ENCODE measurements around the gene GRIK1.
A peak's percentile ranks its signal among the peaks of the same experiment; 100 is the strongest.

Gene GRIK1

GRCh38 chr21:29832217-29832616 lies 107.6 kb downstream of the GRIK1 start:
- no CpG with 5 or more reads among the region's 2 CpGs for WGBS (ENCODE audit: extremely low coverage, insufficient coverage, insufficient read length)
- DNase-seq = no peak
- no peak overlapping the region for H4K8ac ChIP-seq (ENCODE audit: low read depth, low read length)
- H3K27ac ChIP-seq (ENCODE audit: low read depth, low read length) = no peak overlapping the region
- H4K12ac ChIP-seq (ENCODE audit: low read depth, low read length) = no peak overlapping the region
- H3K9ac ChIP-seq (ENCODE audit: low read length) = no peak overlapping the region
- H3K79me1 ChIP-seq (ENCODE audit: low read length) = no peaks in the 10 kb centered on the region
- H2BK12ac ChIP-seq (ENCODE audit: low read length) = no peak overlapping the region
- no peak overlapping the region for H3K18ac ChIP-seq (ENCODE audit: low read length)
- no peak overlapping the region for H3K4me2 ChIP-seq (ENCODE audit: low read length)
- H2AK5ac ChIP-seq (ENCODE audit: low read length) = no peak overlapping the region
- no peaks in the 10 kb centered on the region for H3K27me3 ChIP-seq (ENCODE audit: insufficient read depth, low read length)
- H3K79me2 ChIP-seq (ENCODE audit: control insufficient read depth, insufficient read depth, low read length, poor library complexity) = no peaks in the 10 kb centered on the region
- H3K4me1 ChIP-seq (ENCODE audit: control insufficient read depth in 1 of 2, insufficient read depth in 2 of 2, low read length in 2 of 2) = no peaks in the 10 kb centered on the region
- peaks cover 6% of the 10 kb centered on the region for H3K9me3 ChIP-seq (ENCODE audit: insufficient read depth, low read depth, low read length)
- H3K36me3 ChIP-seq (ENCODE audit: control insufficient read depth in 1 of 2, insufficient read depth in 2 of 2, low read length in 2 of 2) = no peaks in the 10 kb centered on the region
- H4K91ac ChIP-seq (ENCODE audit: low read depth, low read length) = no peak overlapping the region
- no peak overlapping the region for H2AFZ ChIP-seq (ENCODE audit: insufficient read depth, low read length, poor library complexity)
- H3K23ac ChIP-seq (ENCODE audit: low read length) = no peak overlapping the region
- H3K4ac ChIP-seq (ENCODE audit: low read depth, low read length) = no peak overlapping the region
- H3K4me3 ChIP-seq (ENCODE audit: low read depth, low read length) = no peak overlapping the region
- H2BK120ac ChIP-seq (ENCODE audit: insufficient read depth, low read length, poor library complexity) = no peak overlapping the region
- no peak overlapping the region for H3K14ac ChIP-seq (ENCODE audit: low read length)
- no peak overlapping the region for H2BK5ac ChIP-seq (ENCODE audit: low read depth, low read length, poor library complexity)

GRCh38 chr21:29829564-29830275 lies 110.1 kb downstream of the GRIK1 start:
- WGBS (ENCODE audit: extremely low coverage, insufficient coverage, insufficient read length) = no CpG with 5 or more reads among the region's 2 CpGs
- no peak overlapping the region for H3K9ac ChIP-seq (ENCODE audit: low read length)

GRCh38 chr21:29827647-29828046 lies 112.1 kb downstream of the GRIK1 start:
- Histone ChIP-seq H2BK120ac (ENCODE audit: insufficient read depth, low read length, poor library complexity) (no peak overlapping the region), H2BK12ac (ENCODE audit: low read length) (no peak overlapping the region), H3K27ac (ENCODE audit: low read depth, low read length) (no peak overlapping the region), H3K4me1 (ENCODE audit: control insufficient read depth in 1 of 2, insufficient read depth in 2 of 2, low read length in 2 of 2) (no peaks in the 10 kb centered on the region), H3K14ac (ENCODE audit: low read length) (no peak overlapping the region), H3K23ac (ENCODE audit: low read length) (no peak overlapping the region), H3K9ac (ENCODE audit: low read length) (no peak overlapping the region), H4K12ac (ENCODE audit: low read depth, low read length) (no peak overlapping the region), H3K4me3 (ENCODE audit: low read depth, low read length) (no peak overlapping the region), H3K4me2 (ENCODE audit: low read length) (no peak overlapping the region), H3K18ac (ENCODE audit: low read length) (no peak overlapping the region), H2AK5ac (ENCODE audit: low read length) (no peak overlapping the region), H2AFZ (ENCODE audit: insufficient read depth, low read length, poor library complexity) (no peak overlapping the region), H3K36me3 (ENCODE audit: control insufficient read depth in 1 of 2, insufficient read depth in 2 of 2, low read length in 2 of 2) (no peaks in the 10 kb centered on the region), H2BK5ac (ENCODE audit: low read depth, low read length, poor library complexity) (no peak overlapping the region), H3K27me3 (ENCODE audit: insufficient read depth, low read length) (no peaks in the 10 kb centered on the region), H3K4ac (ENCODE audit: low read depth, low read length) (no peak overlapping the region), H4K91ac (ENCODE audit: low read depth, low read length) (no peak overlapping the region), H3K79me1 (ENCODE audit: low read length) (no peaks in the 10 kb centered on the region), H4K8ac (ENCODE audit: low read depth, low read length) (no peak overlapping the region), H3K9me3 (ENCODE audit: insufficient read depth, low read depth, low read length) (peaks cover 6% of the 10 kb centered on the region), H3K79me2 (ENCODE audit: control insufficient read depth, insufficient read depth, low read length, poor library complexity) (no peaks in the 10 kb centered on the region)
- DNase-seq = no peak
- WGBS (ENCODE audit: extremely low coverage, insufficient coverage, insufficient read length) = no CpG with 5 or more reads among the region's 2 CpGs

More at GRCh38 chr21:29829564-29830275, 110.1 kb downstream of the GRIK1 start:
- H3K4me2 ChIP-seq (ENCODE audit: low read length) = no peak overlapping the region
- H2BK120ac ChIP-seq (ENCODE audit: insufficient read depth, low read length, poor library complexity) = no peak overlapping the region
- H2BK12ac ChIP-seq (ENCODE audit: low read length) = no peak overlapping the region
- no peak overlapping the region for H4K12ac ChIP-seq (ENCODE audit: low read depth, low read length)
- H2BK5ac ChIP-seq (ENCODE audit: low read depth, low read length, poor library complexity) = no peak overlapping the region
- no peak overlapping the region for H3K14ac ChIP-seq (ENCODE audit: low read length)
- H3K27ac ChIP-seq (ENCODE audit: low read depth, low read length) = no peak overlapping the region
- peaks cover 6% of the 10 kb centered on the region for H3K9me3 ChIP-seq (ENCODE audit: insufficient read depth, low read depth, low read length)
- H3K79me2 ChIP-seq (ENCODE audit: control insufficient read depth, insufficient read depth, low read length, poor library complexity) = no peaks in the 10 kb centered on the region
- H3K4me1 ChIP-seq (ENCODE audit: control insufficient read depth in 1 of 2, insufficient read depth in 2 of 2, low read length in 2 of 2) = no peaks in the 10 kb centered on the region
- H3K23ac ChIP-seq (ENCODE audit: low read length) = no peak overlapping the region
- H3K18ac ChIP-seq (ENCODE audit: low read length) = no peak overlapping the region
- no peak overlapping the region for H2AFZ ChIP-seq (ENCODE audit: insufficient read depth, low read length, poor library complexity)
- H4K8ac ChIP-seq (ENCODE audit: low read depth, low read length) = no peak overlapping the region
- no peak overlapping the region for H3K4me3 ChIP-seq (ENCODE audit: low read depth, low read length)
- H4K91ac ChIP-seq (ENCODE audit: low read depth, low read length) = no peak overlapping the region
- H3K4ac ChIP-seq (ENCODE audit: low read depth, low read length) = no peak overlapping the region
- no peak for DNase-seq
- H3K27me3 ChIP-seq (ENCODE audit: insufficient read depth, low read length) = no peaks in the 10 kb centered on the region
- no peaks in the 10 kb centered on the region for H3K36me3 ChIP-seq (ENCODE audit: control insufficient read depth in 1 of 2, insufficient read depth in 2 of 2, low read length in 2 of 2)
- H2AK5ac ChIP-seq (ENCODE audit: low read length) = no peak overlapping the region
- no peaks in the 10 kb centered on the region for H3K79me1 ChIP-seq (ENCODE audit: low read length)

GRCh38 chr21:29827236-29827635 lies 112.6 kb downstream of the GRIK1 start:
- no peak overlapping the region for H3K4me2 ChIP-seq (ENCODE audit: low read length)
- H3K18ac ChIP-seq (ENCODE audit: low read length) = no peak overlapping the region
- no peak overlapping the region for H3K23ac ChIP-seq (ENCODE audit: low read length)
- no peak overlapping the region for H4K91ac ChIP-seq (ENCODE audit: low read depth, low read length)
- H2BK12ac ChIP-seq (ENCODE audit: low read length) = no peak overlapping the region
- WGBS (ENCODE audit: extremely low coverage, insufficient coverage, insufficient read length) = no CpG with 5 or more reads among the region's 3 CpGs
- no peaks in the 10 kb centered on the region for H3K36me3 ChIP-seq (ENCODE audit: control insufficient read depth in 1 of 2, insufficient read depth in 2 of 2, low read length in 2 of 2)
- peak in 1 of 2 donors; percentile 5 for DNase-seq
- no peak overlapping the region for H3K27ac ChIP-seq (ENCODE audit: low read depth, low read length)
- H2AFZ ChIP-seq (ENCODE audit: insufficient read depth, low read length, poor library complexity) = no peak overlapping the region
- no peak overlapping the region for H2AK5ac ChIP-seq (ENCODE audit: low read length)
- no peak overlapping the region for H4K8ac ChIP-seq (ENCODE audit: low read depth, low read length)
- no peak overlapping the region for H3K4me3 ChIP-seq (ENCODE audit: low read depth, low read length)
- no peak overlapping the region for H3K9ac ChIP-seq (ENCODE audit: low read length)
- H3K79me2 ChIP-seq (ENCODE audit: control insufficient read depth, insufficient read depth, low read length, poor library complexity) = no peaks in the 10 kb centered on the region
- H4K12ac ChIP-seq (ENCODE audit: low read depth, low read length) = no peak overlapping the region
- H2BK5ac ChIP-seq (ENCODE audit: low read depth, low read length, poor library complexity) = no peak overlapping the region
- no peaks in the 10 kb centered on the region for H3K79me1 ChIP-seq (ENCODE audit: low read length)
- H2BK120ac ChIP-seq (ENCODE audit: insufficient read depth, low read length, poor library complexity) = no peak overlapping the region
- H3K9me3 ChIP-seq (ENCODE audit: insufficient read depth, low read depth, low read length) = peaks cover 3% of the 10 kb centered on the region
- no peaks in the 10 kb centered on the region for H3K4me1 ChIP-seq (ENCODE audit: control insufficient read depth in 1 of 2, insufficient read depth in 2 of 2, low read length in 2 of 2)
- no peak overlapping the region for H3K4ac ChIP-seq (ENCODE audit: low read depth, low read length)
- no peak overlapping the region for H3K14ac ChIP-seq (ENCODE audit: low read length)
- no peaks in the 10 kb centered on the region for H3K27me3 ChIP-seq (ENCODE audit: insufficient read depth, low read length)

Measured in trophoblast cell (in vitro differentiated cells and primary cell).